Middle frontal gyrus (tissue), 1 donor: Measurements from ENCODE around the gene UBTFL1.
"Not testable (repeated sequence)": the region's sequence is repeated elsewhere in the genome, so short reads cannot be mapped to it uniquely, and the experiment has no call there.

Experiments used
- DNase-seq: peaks from one replicate; pipeline ENCODE4 v3.0.0-alpha.2; 2015; ENCODE audit warnings: low spot score; ENCODE audit errors: extremely low spot score

The UBTFL1 gene, protein sequence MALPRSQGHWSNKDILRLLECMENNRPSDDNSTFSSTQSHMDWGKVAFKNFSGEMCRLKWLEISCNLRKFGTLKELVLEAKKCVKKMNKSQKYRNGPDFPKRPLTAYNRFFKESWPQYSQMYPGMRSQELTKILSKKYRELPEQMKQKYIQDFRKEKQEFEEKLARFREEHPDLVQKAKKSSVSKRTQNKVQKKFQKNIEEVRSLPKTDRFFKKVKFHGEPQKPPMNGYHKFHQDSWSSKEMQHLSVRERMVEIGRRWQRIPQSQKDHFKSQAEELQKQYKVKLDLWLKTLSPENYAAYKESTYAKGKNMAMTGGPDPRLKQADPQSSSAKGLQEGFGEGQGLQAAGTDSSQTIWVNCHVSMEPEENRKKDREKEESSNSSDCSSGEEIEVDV

DNA sequence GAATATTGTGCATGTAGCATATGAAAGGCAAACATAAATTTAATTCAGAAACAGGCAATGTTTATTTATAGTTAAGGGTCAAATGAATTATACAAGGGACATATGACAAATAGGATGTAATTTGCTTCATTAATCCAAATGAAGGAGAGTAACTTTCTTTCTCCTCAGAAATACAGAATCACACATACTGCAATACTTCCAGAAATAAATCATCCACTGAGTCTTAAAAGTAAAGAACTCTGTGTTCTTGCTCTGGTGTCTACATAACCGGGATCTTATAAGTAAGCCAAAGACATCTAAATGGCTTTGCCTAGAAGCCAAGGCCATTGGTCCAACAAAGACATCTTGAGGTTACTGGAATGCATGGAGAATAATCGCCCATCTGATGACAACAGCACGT is at the start of gene UBTFL1:
TSS of gene UBTFL1 (plus strand) at position 301 of the 400 bp plus-strand sequence. CDS start at position 301, 0 bp downstream.
- not testable (repeated sequence) for DNase-seq

DNA sequence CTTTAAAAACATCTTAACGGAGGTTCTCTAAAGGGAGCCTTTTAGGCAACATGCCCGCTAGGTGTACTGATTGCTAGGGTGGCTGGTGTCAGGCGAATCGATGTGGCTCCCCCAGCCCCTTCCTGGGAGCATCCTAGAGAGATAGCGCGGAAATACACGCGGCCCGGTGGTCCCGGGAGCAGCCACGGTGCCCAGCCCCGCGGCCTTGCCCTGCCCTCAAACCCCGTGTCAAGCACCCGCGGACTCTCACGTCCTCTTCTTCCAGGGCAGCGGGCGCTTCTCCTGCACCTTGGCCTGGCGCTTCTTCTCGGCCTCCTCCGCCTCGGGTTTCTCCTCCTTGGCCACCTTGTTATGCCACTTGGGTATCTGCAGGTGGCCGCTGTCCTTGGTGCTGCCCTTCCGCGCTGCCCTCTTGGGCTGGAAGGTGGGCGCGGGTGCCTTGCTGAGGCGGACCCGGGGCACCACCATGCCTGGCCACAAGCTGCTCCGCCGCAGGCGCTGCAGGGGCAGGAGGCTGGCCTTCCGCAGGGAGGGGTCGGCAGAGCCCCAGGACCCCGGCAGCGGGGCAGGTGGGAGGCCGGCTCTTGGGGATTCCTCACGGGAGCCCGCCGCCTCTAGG is 34.0 kb upstream of the UBTFL1 start:
- not testable (repeated sequence) for DNase-seq

DNA sequence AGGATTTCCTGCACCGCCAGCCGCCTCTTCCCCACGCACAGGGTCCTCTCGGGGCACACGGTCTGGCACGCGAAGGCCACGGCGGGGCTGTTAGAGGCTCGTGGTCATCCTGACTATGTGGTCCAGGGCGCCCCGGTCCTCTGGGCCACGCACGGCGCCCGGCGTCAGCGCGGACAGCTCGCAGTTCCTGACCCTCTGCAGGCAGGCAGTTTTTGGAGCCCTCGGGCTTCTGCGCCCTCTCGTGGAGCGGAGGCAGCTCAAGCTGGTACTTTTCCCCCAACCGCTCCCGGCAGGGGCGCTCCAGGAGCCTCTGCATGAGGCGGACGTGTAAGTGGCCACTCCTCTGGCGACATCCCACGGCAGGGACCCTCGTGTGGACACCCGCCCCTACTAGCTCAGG is 33.4 kb upstream of the UBTFL1 start:
- not testable (repeated sequence) for DNase-seq

DNA sequence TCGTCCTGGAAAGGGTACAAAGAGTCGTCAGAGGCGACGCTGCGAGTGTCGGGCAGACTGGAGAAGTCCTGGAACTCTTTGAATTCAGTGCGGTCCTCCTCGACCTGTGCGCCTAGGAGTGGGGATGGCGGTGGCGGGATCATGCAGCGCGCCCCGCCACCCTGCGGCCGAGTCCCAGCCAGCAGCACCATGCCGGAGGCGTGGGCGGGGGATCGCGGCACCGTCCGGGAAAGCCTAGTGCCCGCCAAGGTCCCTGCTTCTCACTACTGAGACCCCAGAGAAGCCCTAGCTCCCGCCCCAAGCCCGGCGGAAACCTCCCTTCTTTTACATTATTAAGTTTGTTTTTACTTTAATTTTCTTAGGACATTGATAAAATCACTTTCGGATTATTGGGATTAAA is 32.2 kb upstream of the UBTFL1 start:
- not testable (repeated sequence) for DNase-seq

DNA sequence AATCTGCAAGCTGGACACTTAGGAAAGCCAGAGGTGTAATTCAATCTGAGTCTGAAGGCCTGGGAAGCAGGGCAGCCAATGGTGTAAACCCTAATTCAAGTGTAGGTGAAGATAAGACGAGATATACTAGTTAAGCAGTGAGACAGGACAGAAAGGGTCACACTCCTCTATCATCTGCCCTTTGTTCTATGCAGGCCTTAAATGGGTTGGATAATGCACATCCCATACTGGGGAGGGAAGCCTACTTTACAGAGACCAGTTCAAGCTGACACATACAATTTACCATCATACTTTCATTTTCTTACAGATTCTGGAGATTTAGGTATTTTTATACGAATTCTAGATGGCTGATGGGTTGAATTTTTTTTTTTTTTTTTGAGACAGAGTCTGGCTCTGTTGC is 3.0 kb downstream of the UBTFL1 start:
- DNase-seq, result not testable (repeated sequence)

DNA sequence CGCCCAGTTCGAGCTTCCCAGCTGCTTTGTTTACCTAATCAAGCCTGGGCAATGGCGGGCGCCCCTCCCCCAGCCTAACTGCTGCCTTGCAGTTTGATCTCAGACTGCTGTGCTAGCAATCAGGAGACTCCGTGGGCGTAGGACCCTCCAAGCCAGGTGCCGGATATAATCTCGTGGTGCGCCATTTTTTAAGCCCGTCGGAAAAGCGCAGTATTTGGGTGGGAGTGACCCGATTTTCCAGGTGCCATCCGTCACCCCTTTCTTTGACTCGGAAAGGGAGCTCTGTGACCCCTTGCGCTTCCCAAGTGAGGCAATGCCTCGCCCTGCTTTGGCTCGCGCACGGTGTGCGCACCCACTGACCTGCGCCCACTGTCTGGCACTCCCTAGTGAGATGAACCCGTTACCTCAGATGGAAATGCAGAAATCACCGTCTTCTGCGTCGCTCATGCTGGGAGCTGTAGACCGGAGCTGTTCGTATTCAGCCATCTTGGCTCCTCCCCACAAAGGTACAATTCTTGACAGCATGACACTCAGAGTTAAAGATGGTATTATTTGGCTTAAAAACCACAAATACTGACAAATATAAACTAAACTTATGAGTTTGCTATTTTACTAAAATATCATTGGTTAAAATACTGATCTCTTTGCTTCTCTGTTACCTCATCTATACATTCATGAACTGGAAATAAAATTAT is 9.6 kb downstream of the UBTFL1 start:
- DNase-seq, result not testable (repeated sequence)

DNA sequence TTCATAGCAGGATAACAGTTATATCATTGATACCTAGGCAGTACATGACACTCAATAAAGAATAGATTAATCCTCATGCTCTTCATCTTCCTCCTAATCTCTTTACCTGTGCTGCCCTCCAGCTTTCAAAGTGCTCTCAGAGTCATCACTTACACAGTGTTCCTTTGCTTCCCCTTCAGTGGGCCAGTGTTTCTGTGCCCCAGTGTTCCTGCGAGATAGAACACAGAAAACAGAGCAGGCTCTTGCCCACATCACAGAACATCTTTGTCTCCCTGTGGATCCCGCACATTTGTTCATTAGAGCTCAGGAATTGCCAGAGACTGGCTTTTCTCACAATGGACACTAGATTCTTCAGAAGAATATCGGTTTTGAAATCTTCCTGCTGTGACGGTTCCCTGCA is 12.5 kb downstream of the UBTFL1 start:
- not testable (repeated sequence) for DNase-seq

DNA sequence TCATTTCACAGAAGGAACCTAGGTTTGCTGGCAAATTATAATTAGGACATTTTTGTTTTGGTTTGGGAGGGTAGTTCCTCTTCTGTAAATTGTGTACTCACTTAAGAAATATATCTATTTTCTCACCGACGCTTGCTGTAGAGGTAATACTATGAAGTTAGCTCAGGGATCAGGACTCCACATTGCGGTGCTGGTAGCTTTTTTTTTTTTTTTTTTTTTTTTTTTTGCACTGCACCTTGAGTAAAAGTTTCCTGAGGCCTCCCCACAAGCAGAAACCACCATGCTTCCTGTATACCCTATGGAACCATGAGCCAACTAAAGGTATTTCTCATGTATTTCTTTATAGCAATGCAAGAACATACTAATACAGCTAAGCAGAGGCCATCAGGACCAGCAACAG is 14.7 kb downstream of the UBTFL1 start:
- no peak for DNase-seq

DNA sequence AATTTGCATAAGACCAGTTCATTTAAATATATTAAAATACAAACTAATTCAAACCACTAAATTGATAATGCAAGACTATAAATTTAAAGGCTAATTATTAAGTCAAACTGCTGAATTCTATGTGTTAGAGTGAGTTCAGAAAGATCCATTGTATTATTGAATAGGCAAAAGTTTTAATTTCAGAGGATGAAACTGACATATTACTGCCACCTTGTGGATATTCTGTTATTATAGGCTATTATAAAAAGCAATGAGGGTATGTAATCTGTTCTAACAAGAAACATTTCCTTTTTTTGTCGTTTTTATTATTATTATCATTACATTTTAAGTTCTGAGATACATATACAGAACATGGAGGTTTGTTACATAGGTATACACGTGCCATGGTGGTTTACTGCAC is 27.8 kb downstream of the UBTFL1 start:
- no peak for DNase-seq

DNA sequence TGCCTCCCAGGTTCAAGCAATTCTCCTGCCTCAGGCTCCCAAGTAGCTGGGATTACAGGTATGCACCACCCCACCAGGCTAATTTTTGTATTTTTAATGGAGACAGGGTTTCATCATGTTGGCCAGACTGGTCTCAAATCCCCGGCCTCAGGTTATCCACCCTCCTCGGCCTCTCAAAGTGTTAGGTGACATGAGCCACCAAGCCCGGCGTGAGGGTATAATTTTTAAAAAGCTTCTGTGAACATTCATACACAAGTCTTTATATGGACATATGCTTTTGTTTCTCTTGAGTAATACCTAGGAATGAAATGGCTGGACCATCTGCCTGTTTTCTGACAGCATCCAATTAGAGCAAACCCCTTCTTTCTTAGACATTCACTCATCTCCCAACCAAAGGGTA is 34.4 kb downstream of the UBTFL1 start:
- DNase-seq, result no peak

DNA sequence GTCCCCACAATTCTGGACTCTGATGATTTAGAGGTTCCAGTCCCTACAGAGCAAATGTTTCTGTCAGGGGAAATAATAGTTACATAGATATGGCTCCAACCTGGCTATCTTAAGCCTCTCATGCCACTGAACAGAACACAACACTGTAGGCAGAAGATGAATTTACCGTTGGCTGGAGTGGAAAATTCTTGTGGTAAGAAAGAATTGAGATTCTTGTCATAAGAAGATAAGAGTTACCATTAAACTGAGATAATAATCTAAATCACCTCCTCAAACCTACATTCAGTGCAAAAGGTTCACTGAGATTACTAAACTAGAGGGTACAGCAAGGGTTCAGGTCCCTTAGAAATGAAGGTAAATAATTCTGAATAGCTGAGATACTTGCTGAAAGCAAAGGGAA is 38.6 kb downstream of the UBTFL1 start:
- no peak for DNase-seq

DNA sequence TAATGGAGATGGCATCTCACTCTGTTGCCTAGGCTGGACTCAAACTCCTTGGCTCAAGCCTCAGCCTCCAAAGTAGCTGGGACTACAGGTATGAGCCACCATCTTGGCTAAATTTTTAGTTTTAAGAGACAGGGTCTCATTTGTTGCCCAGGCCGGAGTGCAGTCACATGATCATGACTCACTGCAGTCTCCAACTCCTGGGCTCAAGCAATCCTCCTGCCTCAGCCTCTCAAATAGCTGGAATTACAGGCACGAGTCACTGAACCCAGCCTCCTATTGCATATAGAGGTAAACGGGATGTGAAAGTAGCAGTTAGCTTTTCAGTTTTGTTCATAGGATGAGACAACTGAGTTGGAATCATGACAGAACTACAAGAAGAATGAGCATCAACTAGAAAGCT is 39.2 kb downstream of the UBTFL1 start:
- DNase-seq, result no peak

DNA sequence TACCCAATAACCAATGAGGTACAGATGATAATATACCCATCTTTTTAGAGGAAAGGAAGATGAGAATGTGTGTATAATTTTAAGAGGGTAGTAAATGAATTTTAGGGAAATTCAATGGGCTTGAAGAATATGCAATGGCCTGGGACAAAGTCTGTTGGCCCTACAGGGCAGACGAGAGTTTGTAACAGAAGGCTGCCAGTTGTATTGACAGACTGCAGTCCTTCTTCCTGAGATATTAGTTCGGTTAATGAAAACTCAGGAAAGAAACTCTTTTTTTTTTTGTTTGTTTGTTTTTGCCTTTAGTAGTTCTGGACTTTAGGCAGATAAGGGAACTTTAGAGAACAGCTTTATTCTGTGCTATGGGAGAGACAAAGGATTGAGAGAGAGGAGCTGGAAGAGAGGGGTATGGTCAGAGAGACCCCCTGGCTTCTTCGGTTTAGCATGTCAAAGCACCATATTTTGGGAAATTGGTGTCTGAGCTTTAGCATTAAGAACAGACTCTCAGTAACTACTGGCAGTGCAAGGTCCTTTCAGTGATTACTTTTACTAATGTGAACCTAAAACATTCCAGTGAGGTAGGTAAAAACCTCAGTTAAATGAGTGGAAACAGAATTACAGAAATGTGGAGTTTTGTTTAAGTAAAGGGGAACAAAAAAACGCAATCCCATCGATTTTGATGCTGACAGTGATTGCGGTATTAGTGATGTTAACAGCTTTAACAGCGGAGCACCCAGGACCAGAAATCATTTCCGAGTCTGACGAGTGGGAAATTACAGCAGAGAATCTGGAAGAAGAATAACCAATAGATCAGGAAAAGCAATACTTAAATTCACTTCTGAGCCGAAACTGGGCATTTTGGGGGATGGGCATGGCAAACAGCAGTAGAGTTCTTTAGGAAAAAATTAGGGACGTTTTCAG is 48.1 kb downstream of the UBTFL1 start:
- DNase-seq, result no peak

DNA sequence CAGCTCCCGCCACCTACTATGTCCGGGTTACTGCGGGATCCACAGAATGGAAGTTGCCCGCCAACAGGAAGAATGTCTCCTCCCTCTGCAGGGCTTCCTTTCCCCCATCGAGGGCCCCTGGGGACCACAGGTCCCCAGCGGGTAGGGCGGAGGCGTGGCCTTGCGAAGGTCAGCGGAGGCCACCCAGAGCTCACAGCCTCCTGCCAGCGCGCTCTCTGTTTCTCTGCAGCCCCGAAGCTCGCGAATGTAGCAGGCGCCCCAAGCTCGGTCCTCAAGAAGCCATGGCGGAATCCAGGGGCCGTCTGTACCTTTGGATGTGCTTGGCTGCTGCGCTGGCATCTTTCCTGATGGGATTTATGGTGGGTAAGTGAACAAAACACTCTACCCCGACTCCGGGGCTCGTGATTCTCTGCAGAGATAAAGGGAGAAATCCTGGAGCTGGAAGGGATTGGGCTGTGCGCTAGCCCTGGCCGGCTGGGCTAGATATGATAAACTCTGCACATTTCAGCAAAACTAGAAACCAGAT is 48.8 kb downstream of the UBTFL1 start, which contains the start of gene NAALAD2:
TSS of gene NAALAD2 (plus strand) at position 186 of the 526 bp plus-strand sequence. CDS start at position 282, 96 bp downstream.
- DNase-seq, result peak; percentile 34

DNA sequence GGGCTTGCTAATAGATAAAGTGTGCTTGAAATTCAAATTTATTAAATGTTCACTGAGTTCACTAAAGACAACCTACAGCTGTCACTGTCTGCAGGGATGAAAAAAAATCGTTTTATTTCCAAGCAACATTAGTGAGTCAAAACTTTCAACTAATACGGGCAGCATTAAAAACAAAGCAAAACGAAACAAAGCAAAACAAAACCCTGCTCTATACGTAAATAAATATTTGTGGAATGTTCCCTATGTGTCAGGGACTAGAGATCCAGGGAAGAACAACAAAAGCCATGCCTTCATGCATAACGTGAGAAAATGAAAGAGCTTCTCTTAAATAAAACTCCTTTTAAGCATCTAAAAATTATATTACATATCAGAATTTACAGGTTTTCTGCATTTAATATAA is 49.3 kb downstream of the UBTFL1 start:
- no peak for DNase-seq
